Smooth muscle cell (in vitro differentiated cells): ENCODE results near the gene UBXN7. TPM values are rescaled to one million over a fixed set of nuclear protein-coding genes. Genes with fewer than 3 reads are reported as not detected.

Experiments
- DNase-seq: peaks from one replicate; lab custom pipeline; 2025; ENCODE audit not compliant: unreplicated experiment; lab: John Stamatoyannopoulos, UW
- H2AFZ ChIP-seq: fragments of 200-600 bp; sonication (generic); 2 replicates; pipeline ENCODE4 v1.6.0; 2016; ENCODE audit warnings: antibody characterized with exemption, low read depth, mild to moderate bottlenecking
- H3F3A ChIP-seq: fragments of 200-600 bp; sonication (generic); 2 replicates; pipeline ENCODE4 v1.6.0; 2017; ENCODE audit warnings: antibody characterized with exemption, low read depth
- H3K27ac ChIP-seq: fragments of 200-600 bp; sonication (generic); 2 replicates; pipeline ENCODE4 v1.5.1; 2016; ENCODE audit warnings: low read depth, mild to moderate bottlenecking
- H3K27me3 ChIP-seq: fragments of 200-600 bp; sonication (generic); 2 replicates; pipeline ENCODE4 v1.6.1; 2016; ENCODE audit warnings: low read depth, mild to moderate bottlenecking
- H3K36me3 ChIP-seq: fragments of 200-600 bp; sonication (generic); 2 replicates; pipeline ENCODE4 v1.5.1; 2016; ENCODE audit warnings: low read depth
- H3K4me1 ChIP-seq: fragments of 200-600 bp; sonication (generic); 2 replicates; pipeline ENCODE4 v1.5.1; 2016; ENCODE audit warnings: low read depth
- H3K4me2 ChIP-seq: fragments of 200-600 bp; sonication (generic); 2 replicates; pipeline ENCODE4 v1.6.0; 2016; ENCODE audit warnings: mild to moderate bottlenecking
- H3K4me3 ChIP-seq: fragments of 200-600 bp; sonication (generic); 2 replicates; pipeline ENCODE4 v1.5.1; 2016; ENCODE audit warnings: mild to moderate bottlenecking
- H3K79me2 ChIP-seq: fragments of 200-600 bp; sonication (generic); 2 replicates; pipeline ENCODE4 v1.6.0; 2016; ENCODE audit warnings: low read depth, mild to moderate bottlenecking
- H3K9ac ChIP-seq: fragments of 200-600 bp; sonication (generic); 2 replicates; pipeline ENCODE4 v1.6.0; 2016; ENCODE audit warnings: low read depth
- H3K9me3 ChIP-seq: fragments of 200-600 bp; sonication (generic); replicated peaks from 2 replicates; pipeline ENCODE4 v1.5.1; 2016; ENCODE audit warnings: low read depth
- H4K20me1 ChIP-seq: fragments of 200-600 bp; sonication (generic); 2 replicates; pipeline ENCODE4 v1.6.0; 2016; ENCODE audit warnings: low read depth
- whole genome bisulfite sequencing: methylation state at CpG from one replicate; pipeline ENCODE4 v1.1.7; 2016; ENCODE audit warnings: low lambda C conversion rate; 5-methylcytosine and 5-hydroxymethylcytosine counted together
- polyA plus RNA-seq: library from polyadenylated mRNA; unstranded; fragments of >200 nt; fragmentation: Nextera tagmentation; extraction: Ambion mirVana; gene quantifications from 2 replicates; pipeline ENCODE4 v1.2.1, GENCODE V29; 2016
- total RNA-seq: library from RNA; depleted of rRNA; stranded (reverse); fragments of >200 nt; gene quantifications from 2 replicates; pipeline ENCODE4 v1.2.3, GENCODE V29; 2014
- TF ChIP-seq, protein P1 (sequence below): fragments of 200-600 bp; sonication (generic); IDR thresholded peaks from 2 replicates; pipeline ENCODE4 v1.5.1; 2017; ENCODE audit warnings: borderline replicate concordance, mild to moderate bottlenecking, antibody characterized with exemption; ENCODE audit not compliant: insufficient read depth, poor library complexity, severe bottlenecking

The UBXN7 gene
- total and polyA plus RNA-seq, 2 experiments from 2014 or later, result 26.7 to 32.2 TPM

GRCh38 chr3:196406811-196407470 lies 25.3 kb downstream of the UBXN7 start:
- TF ChIP-seq, protein P1, sequence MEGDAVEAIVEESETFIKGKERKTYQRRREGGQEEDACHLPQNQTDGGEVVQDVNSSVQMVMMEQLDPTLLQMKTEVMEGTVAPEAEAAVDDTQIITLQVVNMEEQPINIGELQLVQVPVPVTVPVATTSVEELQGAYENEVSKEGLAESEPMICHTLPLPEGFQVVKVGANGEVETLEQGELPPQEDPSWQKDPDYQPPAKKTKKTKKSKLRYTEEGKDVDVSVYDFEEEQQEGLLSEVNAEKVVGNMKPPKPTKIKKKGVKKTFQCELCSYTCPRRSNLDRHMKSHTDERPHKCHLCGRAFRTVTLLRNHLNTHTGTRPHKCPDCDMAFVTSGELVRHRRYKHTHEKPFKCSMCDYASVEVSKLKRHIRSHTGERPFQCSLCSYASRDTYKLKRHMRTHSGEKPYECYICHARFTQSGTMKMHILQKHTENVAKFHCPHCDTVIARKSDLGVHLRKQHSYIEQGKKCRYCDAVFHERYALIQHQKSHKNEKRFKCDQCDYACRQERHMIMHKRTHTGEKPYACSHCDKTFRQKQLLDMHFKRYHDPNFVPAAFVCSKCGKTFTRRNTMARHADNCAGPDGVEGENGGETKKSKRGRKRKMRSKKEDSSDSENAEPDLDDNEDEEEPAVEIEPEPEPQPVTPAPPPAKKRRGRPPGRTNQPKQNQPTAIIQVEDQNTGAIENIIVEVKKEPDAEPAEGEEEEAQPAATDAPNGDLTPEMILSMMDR, result no peak
- peak overlapping the region; percentile 24 for H3K27ac ChIP-seq
- no peaks in the 10 kb centered on the region for H3K9me3 ChIP-seq
- H3K36me3 ChIP-seq, result no peaks in the 10 kb centered on the region
- no peak for DNase-seq
- peak overlapping the region; percentile 45 for H3K4me2 ChIP-seq
- peaks cover 95% of the 10 kb centered on the region for H3K79me2 ChIP-seq
- H3F3A ChIP-seq, result peaks cover 16% of the 10 kb centered on the region
- no peak overlapping the region for H3K4me3 ChIP-seq
- H2AFZ ChIP-seq, result no peak overlapping the region
- no peaks in the 10 kb centered on the region for H3K27me3 ChIP-seq
- peaks cover 5% of the 10 kb centered on the region for H3K4me1 ChIP-seq
- peaks cover 99% of the 10 kb centered on the region for H4K20me1 ChIP-seq
- no peak overlapping the region for H3K9ac ChIP-seq
- 54% methylated on average over 8 of the region's 8 CpGs for WGBS

GRCh38 chr3:196400331-196400730 lies 31.9 kb downstream of the UBXN7 start:
- H3K79me2 ChIP-seq, result peaks cover 54% of the 10 kb centered on the region
- H3K4me1 ChIP-seq, result no peaks in the 10 kb centered on the region
- H3K9ac ChIP-seq, result no peak overlapping the region
- H3K4me3 ChIP-seq, result no peak overlapping the region
- WGBS, result 96% methylated on average over 6 of the region's 6 CpGs
- H3F3A ChIP-seq, result peaks cover 3% of the 10 kb centered on the region
- H3K4me2 ChIP-seq, result no peak overlapping the region
- H3K27ac ChIP-seq, result no peak overlapping the region
- H3K36me3 ChIP-seq, result no peaks in the 10 kb centered on the region
- TF ChIP-seq, protein P1, result no peak
- no peaks in the 10 kb centered on the region for H3K27me3 ChIP-seq
- DNase-seq, result no peak
- H2AFZ ChIP-seq, result no peak overlapping the region
- no peaks in the 10 kb centered on the region for H3K9me3 ChIP-seq
- peaks cover 73% of the 10 kb centered on the region for H4K20me1 ChIP-seq

GRCh38 chr3:196399485-196399945 lies 32.7 kb downstream of the UBXN7 start:
- DNase-seq, result no peak
- Histone ChIP-seq H3K4me1 (no peaks in the 10 kb centered on the region), H3K9ac (no peak overlapping the region), H3K27ac (no peak overlapping the region), H3K27me3 (no peaks in the 10 kb centered on the region), H3K4me3 (no peak overlapping the region), H2AFZ (no peak overlapping the region), H4K20me1 (peaks cover 74% of the 10 kb centered on the region), H3K36me3 (no peaks in the 10 kb centered on the region), H3F3A (peaks cover 3% of the 10 kb centered on the region), H3K4me2 (no peak overlapping the region), H3K79me2 (peaks cover 46% of the 10 kb centered on the region), H3K9me3 (no peaks in the 10 kb centered on the region)
- 97% methylated on average over 3 of the region's 3 CpGs for WGBS
- TF ChIP-seq, protein P1, result no peak

- H3K27me3 ChIP-seq, result no peaks in the 10 kb centered on the region
- WGBS, result 70% methylated on average over 7 of the region's 7 CpGs
- H3K9ac ChIP-seq, result no peak overlapping the region
- no peak for DNase-seq
- peaks cover 71% of the 10 kb centered on the region for H4K20me1 ChIP-seq
- no peak overlapping the region for H2AFZ ChIP-seq
- no peaks in the 10 kb centered on the region for H3K4me1 ChIP-seq
- H3K36me3 ChIP-seq, result no peaks in the 10 kb centered on the region
- no peak overlapping the region for H3K27ac ChIP-seq
- no peak overlapping the region for H3K4me2 ChIP-seq
- H3K79me2 ChIP-seq, result peaks cover 45% of the 10 kb centered on the region
- TF ChIP-seq, protein P1, result no peak
- H3K9me3 ChIP-seq, result no peaks in the 10 kb centered on the region
- peaks cover 3% of the 10 kb centered on the region for H3F3A ChIP-seq
- no peak overlapping the region for H3K4me3 ChIP-seq
Measured at GRCh38 chr3:196398782-196399181, 33.4 kb downstream of the UBXN7 start.
